ENCODE measurements around the gene REPS1.

DNA sequence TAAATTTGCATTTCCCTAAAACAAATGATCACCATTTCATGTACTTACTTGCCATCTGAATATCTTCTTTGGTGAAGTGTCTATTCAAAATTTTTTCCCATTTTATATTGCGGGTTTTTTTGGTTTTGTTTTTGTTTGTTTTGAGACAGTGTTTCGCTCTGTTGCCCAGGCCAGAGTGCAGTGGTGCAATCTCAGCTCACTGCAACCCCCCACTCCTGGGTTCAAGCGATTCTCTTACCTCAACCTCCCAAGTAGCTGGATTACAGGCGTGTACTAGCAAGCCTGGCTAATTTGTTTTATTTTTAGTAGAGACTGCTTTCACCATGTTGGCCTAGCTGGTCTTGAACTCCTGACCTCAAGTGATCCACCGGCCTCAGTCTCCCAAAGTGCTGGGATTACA lies 9.1 kb upstream of the REPS1 start:
- no peak for TF ChIP-seq MLLT10 (CRISPR knock-in tag; IDR thresholded peaks at IDR 0.05)
- no peak for TF ChIP-seq NCOA5 (CRISPR knock-in tag; IDR thresholded peaks at IDR 0.05)
- TF ChIP-seq, protein P1, sequence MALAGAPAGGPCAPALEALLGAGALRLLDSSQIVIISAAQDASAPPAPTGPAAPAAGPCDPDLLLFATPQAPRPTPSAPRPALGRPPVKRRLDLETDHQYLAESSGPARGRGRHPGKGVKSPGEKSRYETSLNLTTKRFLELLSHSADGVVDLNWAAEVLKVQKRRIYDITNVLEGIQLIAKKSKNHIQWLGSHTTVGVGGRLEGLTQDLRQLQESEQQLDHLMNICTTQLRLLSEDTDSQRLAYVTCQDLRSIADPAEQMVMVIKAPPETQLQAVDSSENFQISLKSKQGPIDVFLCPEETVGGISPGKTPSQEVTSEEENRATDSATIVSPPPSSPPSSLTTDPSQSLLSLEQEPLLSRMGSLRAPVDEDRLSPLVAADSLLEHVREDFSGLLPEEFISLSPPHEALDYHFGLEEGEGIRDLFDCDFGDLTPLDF (CRISPR knock-in tag; IDR thresholded peaks at IDR 0.05) = no peak
- TF ChIP-seq ZKSCAN1 (IDR thresholded peaks at IDR 0.05; ENCODE audit: low read length) = no peak
- TF ChIP-seq STAG1 (CRISPR knock-in tag; IDR thresholded peaks at IDR 0.05) = no peak
- no peak for TF ChIP-seq ETV6 (CRISPR knock-in tag; conservative IDR thresholded peaks at IDR 0.05)
- TF ChIP-seq, protein P2, sequence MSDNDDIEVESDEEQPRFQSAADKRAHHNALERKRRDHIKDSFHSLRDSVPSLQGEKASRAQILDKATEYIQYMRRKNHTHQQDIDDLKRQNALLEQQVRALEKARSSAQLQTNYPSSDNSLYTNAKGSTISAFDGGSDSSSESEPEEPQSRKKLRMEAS (IDR thresholded peaks at IDR 0.05) = no peak
- TF ChIP-seq EZH2 (conservative IDR thresholded peaks at IDR 0.05; ENCODE audit: low read depth, low read length) = no peak
- TF ChIP-seq HDAC6 (IDR thresholded peaks at IDR 0.05; ENCODE audit: low read depth, low read length) = no peak
- TF ChIP-seq ZFP1 (CRISPR knock-in tag; IDR thresholded peaks at IDR 0.05) = no peak
- TF ChIP-seq, protein P3, sequence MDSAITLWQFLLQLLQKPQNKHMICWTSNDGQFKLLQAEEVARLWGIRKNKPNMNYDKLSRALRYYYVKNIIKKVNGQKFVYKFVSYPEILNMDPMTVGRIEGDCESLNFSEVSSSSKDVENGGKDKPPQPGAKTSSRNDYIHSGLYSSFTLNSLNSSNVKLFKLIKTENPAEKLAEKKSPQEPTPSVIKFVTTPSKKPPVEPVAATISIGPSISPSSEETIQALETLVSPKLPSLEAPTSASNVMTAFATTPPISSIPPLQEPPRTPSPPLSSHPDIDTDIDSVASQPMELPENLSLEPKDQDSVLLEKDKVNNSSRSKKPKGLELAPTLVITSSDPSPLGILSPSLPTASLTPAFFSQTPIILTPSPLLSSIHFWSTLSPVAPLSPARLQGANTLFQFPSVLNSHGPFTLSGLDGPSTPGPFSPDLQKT (CRISPR knock-in tag; IDR thresholded peaks at IDR 0.05; ENCODE audit: borderline replicate concordance) = no peak
